HCT116 (cell line): ENCODE measurements around the gene PSMA3. TPM values are rescaled to one million over a fixed set of nuclear protein-coding genes. Genes with fewer than 3 reads are reported as not detected.

Experiments used
- ATAC-seq: fragments of 200-7000 bp; cut with Tn5 transposase; 2 replicates; pipeline ENCODE4 v1.9.1; 2020; ENCODE audit warnings: mild to moderate bottlenecking, moderate library complexity
- BruUV-seq: library from RNA; stranded (reverse); fragments of 400-500 nt; replicated peaks from 2 replicates; lab custom pipeline; 2021; lab: Mats Ljungman, UMichigan
- CTCF ChIA-PET: fragments of 300-600 bp; sonication (Branson Sonifier 250); formaldehyde crosslinking; loops from one replicate; lab custom pipeline; 2021; ENCODE audit warnings: antibody characterized with exemption; lab: Charles Lee
- POLR2A ChIA-PET: fragments of 300-600, 350-600 bp; sonication (Branson Sonifier 250); formaldehyde crosslinking; loops from one replicate; lab custom pipeline; 2021; ENCODE audit warnings: antibody characterized with exemption; lab: Charles Lee
- RAD21 ChIA-PET, 2 experiments: fragments of 300-600 bp; sonication (Branson Sonifier 250); formaldehyde crosslinking; loops; one replicate each; lab custom pipeline; 2023; ENCODE audit warnings: low total read pairs in 2 of 2; ENCODE audit not compliant: uncharacterized antibody in 2 of 2, unreplicated experiment in 2 of 2, low non-redundant PET in 1 of 2; lab: Charles Lee
- DNase-seq: peaks from one replicate; pipeline ENCODE4 v3.0.0-alpha.2; 2010; ENCODE audit warnings: low read depth, low spot score
- H2AFZ ChIP-seq: fragments of 200-600 bp; shearing (Covaris generic), sonication (generic); 2 replicates; pipeline ENCODE4 v1.6.1; 2017; ENCODE audit warnings: low read depth, mixed run types, mixed read lengths, antibody characterized with exemption, low read length; ENCODE audit not compliant: poor library complexity, severe bottlenecking
- H3K27ac ChIP-seq: 2 replicates; pipeline ENCODE4 v1.5.1; 2012; ENCODE audit warnings: low read depth, low read length
- H3K27me3 ChIP-seq: fragments of 200-600 bp; sonication (generic); 2 replicates; pipeline ENCODE4 v1.6.1; 2016; ENCODE audit warnings: mixed run types, low read length, mixed read lengths; ENCODE audit not compliant: insufficient read depth
- H3K36me3 ChIP-seq, 2 experiments: fragments of 200-500 bp in 1 of 2; fragments of 200-600 bp in 1 of 2; sonication (Bioruptor generic) in 1 of 2; sonication (generic) in 1 of 2; 2 replicates each; pipeline versions ENCODE4 v1.5.1 to v1.6.1; 2014 to 2016; ENCODE audit warnings: low read length in 2 of 2, inconsistent platforms in 1 of 2, mixed read lengths in 1 of 2, mixed run types in 1 of 2; ENCODE audit not compliant: insufficient read depth in 2 of 2, control insufficient read depth in 1 of 2
- H3K4me1 ChIP-seq, 2 experiments: fragments of 200-600 bp in 1 of 2; sonication (generic) in 1 of 2; 2 replicates each; pipeline versions ENCODE4 v1.5.1 to v1.6.1; 2012 to 2017; ENCODE audit warnings: low read length in 2 of 2, inconsistent platforms in 1 of 2, mild to moderate bottlenecking in 1 of 2, mixed read lengths in 1 of 2, mixed run types in 1 of 2, moderate library complexity in 1 of 2; ENCODE audit not compliant: insufficient read depth in 2 of 2, control insufficient read depth in 1 of 2
- H3K4me2 ChIP-seq: fragments of 200-600 bp; sonication (generic); 2 replicates; pipeline ENCODE4 v1.6.1; 2017; ENCODE audit warnings: mixed run types, low read length, mixed read lengths
- H3K4me3 ChIP-seq, 2 experiments: fragments of 200-600 bp in 1 of 2; sonication (generic) in 1 of 2; replicated peaks in 1 of 2; 2 replicates each; pipeline ENCODE4 v1.5.1; 2011 to 2016; ENCODE audit warnings: low read length in 2 of 2, control low read depth in 1 of 2, low read depth in 1 of 2, mild to moderate bottlenecking in 1 of 2, mixed read lengths in 1 of 2, mixed run types in 1 of 2
- H3K79me2 ChIP-seq: fragments of 200-600 bp; sonication (generic); 2 replicates; pipeline ENCODE4 v1.6.1; 2017; ENCODE audit warnings: mild to moderate bottlenecking, mixed run types, low read length, moderate library complexity, mixed read lengths; ENCODE audit not compliant: insufficient read depth
- H3K9ac ChIP-seq: fragments of 200-600 bp; sonication (generic); 2 replicates; pipeline ENCODE4 v1.6.1; 2016; ENCODE audit warnings: low read length, mixed read lengths
- H3K9me2 ChIP-seq: fragments of 200-600 bp; sonication (generic), shearing (Covaris generic); 2 replicates; pipeline ENCODE4 v1.6.1; 2017; ENCODE audit warnings: mixed run types, mild to moderate bottlenecking, moderate library complexity; ENCODE audit not compliant: insufficient read depth
- H3K9me3 ChIP-seq, 2 experiments: fragments of 200-500 bp in 1 of 2; fragments of 200-600 bp in 1 of 2; sonication (Bioruptor generic) in 1 of 2; sonication (generic) in 1 of 2; 2 replicates each; pipeline ENCODE4 v1.6.1; 2014 to 2017; ENCODE audit warnings: low read length in 2 of 2, mixed read lengths in 2 of 2, inconsistent platforms in 1 of 2, low read depth in 1 of 2, mild to moderate bottlenecking in 1 of 2, mixed run types in 1 of 2, moderate library complexity in 1 of 2; ENCODE audit not compliant: control insufficient read depth in 1 of 2, insufficient read depth in 1 of 2
- H4K20me1 ChIP-seq: fragments of 200-600 bp; sonication (generic), shearing (Covaris generic); 2 replicates; pipeline ENCODE4 v1.6.1; 2017; ENCODE audit warnings: mixed run types, mild to moderate bottlenecking, moderate library complexity; ENCODE audit not compliant: insufficient read depth
- CBX3 ChIP-seq: IDR thresholded peaks from 2 replicates; pipeline ENCODE4 v1.6.1; 2012; ENCODE audit warnings: low read depth
- CEBPB ChIP-seq: IDR thresholded peaks from 2 replicates; pipeline ENCODE4 v1.6.1; 2012; ENCODE audit warnings: low read depth
- CTCF ChIP-seq, 3 experiments: fragments of 200-600 bp in 1 of 3; sonication (generic) in 1 of 3; IDR thresholded peaks in 2 of 3; conservative IDR thresholded peaks in 1 of 3; 2 replicates each; pipeline ENCODE4 v1.5.1; 2012 to 2017; ENCODE audit warnings: low read depth in 2 of 3, low read length in 2 of 3, antibody characterized with exemption in 1 of 3, borderline replicate concordance in 1 of 3, control low read depth in 1 of 3, mild to moderate bottlenecking in 1 of 3, mixed read lengths in 1 of 3, mixed run types in 1 of 3, moderate library complexity in 1 of 3; ENCODE audit not compliant: insufficient read depth in 1 of 3
- EGR1 ChIP-seq: IDR thresholded peaks from 2 replicates; pipeline ENCODE4 v1.6.1; 2012; ENCODE audit warnings: low read depth
- EZH2phosphoT487 ChIP-seq: fragments of 200-600 bp; IDR thresholded peaks from 2 replicates; pipeline ENCODE4 v1.6.1; 2018; ENCODE audit warnings: antibody characterized with exemption, borderline replicate concordance
- POLR2A ChIP-seq: IDR thresholded peaks from 2 replicates; pipeline ENCODE4 v1.7.0; 2011; ENCODE audit warnings: borderline replicate concordance; ENCODE audit not compliant: insufficient read depth, insufficient read length; ENCODE audit errors: extremely low read depth
- POLR2AphosphoS5 ChIP-seq: IDR thresholded peaks from 2 replicates; pipeline ENCODE4 v1.6.1; 2011; ENCODE audit warnings: mild to moderate bottlenecking, low read depth, low read length, moderate library complexity
- RAD21 ChIP-seq: IDR thresholded peaks from 2 replicates; pipeline ENCODE4 v1.6.1; 2012; ENCODE audit warnings: low read depth, mild to moderate bottlenecking
- SIN3A ChIP-seq: IDR thresholded peaks from 2 replicates; pipeline ENCODE4 v1.6.1; 2012; ENCODE audit warnings: low read depth
- SP1 ChIP-seq: IDR thresholded peaks from 2 replicates; pipeline ENCODE4 v1.6.1; 2012; ENCODE audit warnings: low read depth
- SRF ChIP-seq: IDR thresholded peaks from 2 replicates; pipeline ENCODE4 v1.6.1; 2012; ENCODE audit warnings: low read depth
- ZBTB33 ChIP-seq: IDR thresholded peaks from 2 replicates; pipeline ENCODE4 v1.6.1; 2011; ENCODE audit warnings: mild to moderate bottlenecking, low read length, moderate library complexity; ENCODE audit not compliant: insufficient replicate concordance; ENCODE audit errors: extremely low read depth
- ZFX ChIP-seq: fragments of 450-650 bp; IDR thresholded peaks from 2 replicates; pipeline ENCODE4 v1.6.1; 2017
- ZNF274 ChIP-seq: fragments of 200-500 bp; sonication (Bioruptor generic); IDR thresholded peaks from 2 replicates; pipeline ENCODE4 v1.6.1; 2014; ENCODE audit warnings: mild to moderate bottlenecking, low read depth, low read length, inconsistent platforms
- intact Hi-C: fragments of 100-400 bp; cut with micrococcal nuclease; formaldehyde crosslinking; loops from 2 replicates; pipeline ENCODE4 v1.10.0; 2022
- total RNA-seq: library from RNA; stranded (reverse); gene quantifications from one replicate; pipeline ENCODE4 v1.2.1, GENCODE V29; 2021; ENCODE audit not compliant: unreplicated experiment

PSMA3 gene
- total RNA-seq, 1 experiment from 2014 or later = 267 TPM

- ATAC-seq (no peak), DNase-seq (no peak)
- Histone ChIP-seq H2AFZ (no peak overlapping the region), H3K36me3 (peaks cover 53 to 58% of the 10 kb centered on the region in 2 experiments), H3K4me2 (no peak overlapping the region), H3K9ac (no peak overlapping the region), H3K79me2 (peaks cover 85% of the 10 kb centered on the region), H3K4me3 (no peak overlapping the region), H3K9me2 (no peaks in the 10 kb centered on the region), H3K27ac (no peak overlapping the region), H3K27me3 (no peaks in the 10 kb centered on the region), H3K4me1 (no peaks in the 10 kb centered on the region), H4K20me1 (peaks cover 13% of the 10 kb centered on the region; the same call in 1 of the 2 replicates), H3K9me3 (no peaks in the 10 kb centered on the region)
- RAD21 ChIA-PET = no interaction called here
- CTCF ChIA-PET = no interaction called here
- TF ChIP-seq RAD21 = no peak
- TF ChIP-seq CTCF (IDR thresholded peaks at IDR 0.05 in 2 of 3, conservative IDR thresholded peaks at IDR 0.05 in 1 of 3; ENCODE audit: borderline replicate concordance in 1 of 3, insufficient read depth in 1 of 3, low read depth in 2 of 3, low read length in 2 of 3) = no peak
- no peak for TF ChIP-seq CEBPB
- no peak for TF ChIP-seq ZNF274
- TF ChIP-seq POLR2AphosphoS5 = no peak
- TF ChIP-seq ZFX = no peak
- TF ChIP-seq ZBTB33 = no peak
- no peak for TF ChIP-seq CBX3
- no peak for TF ChIP-seq POLR2A
- TF ChIP-seq EGR1 = no peak
- TF ChIP-seq SRF = no peak
- TF ChIP-seq SP1 = no peak
- TF ChIP-seq EZH2phosphoT487 = no peak
- no peak for TF ChIP-seq SIN3A
- POLR2A ChIA-PET = no interaction called here
- no TSS peak for BruUV-seq
- intact Hi-C loops = no loop called here
These were observed 26.0 kb downstream of the PSMA3 start for GRCh38 chr14:58270628-58271027.
